Mesodermal cell (in vitro differentiated cells): ENCODE measurements around the gene WDR54.

Experiments
- H3K27ac ChIP-seq: 2 replicates; pipeline ENCODE4 v1.7.0; 2013; ENCODE audit warnings: mild to moderate bottlenecking, low read depth, low read length, moderate library complexity; ENCODE audit not compliant: severe bottlenecking
- H3K36me3 ChIP-seq: 2 replicates; pipeline ENCODE4 v1.7.1; 2013; ENCODE audit warnings: mild to moderate bottlenecking, low read length, moderate library complexity; ENCODE audit not compliant: control insufficient read depth, insufficient read depth
- H3K4me1 ChIP-seq: one replicate; pipeline ENCODE4 v1.7.1; 2013; ENCODE audit warnings: mild to moderate bottlenecking, low read length; ENCODE audit not compliant: insufficient read depth, control insufficient read depth, poor library complexity, severe bottlenecking
- H3K4me3 ChIP-seq: 2 replicates; pipeline ENCODE4 v1.7.0; 2013; ENCODE audit warnings: low read length, control low read depth, mild to moderate bottlenecking; ENCODE audit not compliant: insufficient read depth, poor library complexity, severe bottlenecking; ENCODE audit errors: extremely low read depth
- H3K9me3 ChIP-seq: 2 replicates; pipeline ENCODE4 v1.7.1; 2013; ENCODE audit warnings: mild to moderate bottlenecking, low read length, moderate library complexity; ENCODE audit not compliant: control insufficient read depth
- WGBS, 2 experiments: methylation state at CpG; one replicate each; pipeline ENCODE4 v1.1.5; 2013; ENCODE audit warnings: missing lambda C conversion rate in 2 of 2; ENCODE audit not compliant: insufficient coverage in 2 of 2; 5-methylcytosine and 5-hydroxymethylcytosine counted together

WDR54 gene

DNA sequence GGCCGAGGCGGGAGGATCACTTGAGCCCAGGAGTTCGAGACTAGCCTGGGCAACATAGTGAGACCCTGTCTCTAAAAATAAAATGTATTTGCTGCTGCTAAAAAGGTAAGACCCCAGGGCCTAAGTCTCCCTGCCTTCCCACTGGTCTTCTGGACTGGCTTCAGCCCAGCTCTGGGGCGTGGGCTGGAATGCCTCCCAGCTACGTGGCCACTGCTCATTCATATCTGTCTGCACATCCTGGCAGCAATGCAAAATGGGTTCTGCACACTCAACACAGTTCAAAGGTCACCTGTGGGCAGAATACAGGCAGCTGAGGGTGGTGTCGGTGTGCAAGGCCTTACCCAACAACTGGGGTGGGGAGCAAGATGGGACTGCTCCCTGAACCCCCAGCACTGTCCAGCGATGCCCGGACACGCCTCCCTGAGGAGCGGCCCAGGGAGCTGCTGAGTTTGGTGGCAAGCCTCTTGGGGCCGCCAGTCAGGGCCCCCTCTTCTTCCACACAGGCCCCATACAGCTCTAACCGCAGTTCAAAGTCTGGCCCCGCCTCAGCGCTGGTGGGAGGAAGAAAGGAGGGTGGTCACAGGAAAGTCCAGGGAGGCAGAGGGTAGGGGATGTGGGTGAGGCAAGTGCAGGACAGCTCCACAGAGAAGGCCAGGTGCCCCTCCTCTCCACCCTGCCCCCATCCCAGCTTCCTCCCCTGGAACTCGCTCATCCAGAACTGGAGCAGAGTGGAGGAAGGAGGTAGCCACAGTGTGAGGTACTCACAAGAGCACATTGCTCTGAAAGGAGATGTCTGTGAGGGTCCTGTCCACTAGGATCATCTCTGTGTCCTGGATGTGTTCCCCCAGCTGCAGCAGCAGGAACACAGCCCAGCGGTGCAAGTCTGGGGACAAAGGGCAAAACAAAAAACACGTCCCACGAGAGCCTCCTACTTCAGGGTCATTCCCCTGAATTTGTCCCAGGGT, 8.2 kb downstream of the WDR54 start:
- H3K36me3 ChIP-seq = peaks cover 88% of the 10 kb centered on the region
- WGBS, 2 experiments = 91 to 96% methylated on average over 11 to 13 of the region's 18 CpGs
- H3K27ac ChIP-seq = no peak overlapping the region
- no peak overlapping the region for H3K4me3 ChIP-seq
- H3K4me1 ChIP-seq = peaks cover 12% of the 10 kb centered on the region
- H3K9me3 ChIP-seq = no peaks in the 10 kb centered on the region

DNA sequence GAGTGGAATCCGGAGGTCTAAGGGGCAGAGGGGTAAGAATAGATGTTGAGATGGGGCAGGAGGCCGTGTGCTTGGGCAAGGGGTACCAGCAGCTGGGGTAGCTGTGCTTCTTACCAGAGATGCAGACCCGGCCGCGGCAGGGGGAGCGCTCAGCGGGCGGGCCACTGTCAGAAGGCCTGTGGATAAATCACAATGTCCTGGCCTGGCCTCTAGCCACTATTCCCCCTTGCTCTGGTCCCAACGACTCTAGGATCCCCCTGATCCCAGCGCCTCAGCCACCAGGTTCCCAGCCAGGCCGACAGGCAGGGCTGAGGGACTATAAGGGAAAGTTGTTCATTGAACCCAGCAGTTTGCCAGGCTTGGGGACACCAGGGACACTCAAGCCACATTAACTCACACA, 9.0 kb downstream of the WDR54 start:
- 96 to 99% methylated on average over 6 to 7 of the region's 11 CpGs for whole genome bisulfite sequencing, 2 experiments
- Histone ChIP-seq H3K36me3 (peaks cover 88% of the 10 kb centered on the region), H3K27ac (no peak overlapping the region), H3K9me3 (no peaks in the 10 kb centered on the region), H3K4me1 (peaks cover 8% of the 10 kb centered on the region), H3K4me3 (no peak overlapping the region)

DNA sequence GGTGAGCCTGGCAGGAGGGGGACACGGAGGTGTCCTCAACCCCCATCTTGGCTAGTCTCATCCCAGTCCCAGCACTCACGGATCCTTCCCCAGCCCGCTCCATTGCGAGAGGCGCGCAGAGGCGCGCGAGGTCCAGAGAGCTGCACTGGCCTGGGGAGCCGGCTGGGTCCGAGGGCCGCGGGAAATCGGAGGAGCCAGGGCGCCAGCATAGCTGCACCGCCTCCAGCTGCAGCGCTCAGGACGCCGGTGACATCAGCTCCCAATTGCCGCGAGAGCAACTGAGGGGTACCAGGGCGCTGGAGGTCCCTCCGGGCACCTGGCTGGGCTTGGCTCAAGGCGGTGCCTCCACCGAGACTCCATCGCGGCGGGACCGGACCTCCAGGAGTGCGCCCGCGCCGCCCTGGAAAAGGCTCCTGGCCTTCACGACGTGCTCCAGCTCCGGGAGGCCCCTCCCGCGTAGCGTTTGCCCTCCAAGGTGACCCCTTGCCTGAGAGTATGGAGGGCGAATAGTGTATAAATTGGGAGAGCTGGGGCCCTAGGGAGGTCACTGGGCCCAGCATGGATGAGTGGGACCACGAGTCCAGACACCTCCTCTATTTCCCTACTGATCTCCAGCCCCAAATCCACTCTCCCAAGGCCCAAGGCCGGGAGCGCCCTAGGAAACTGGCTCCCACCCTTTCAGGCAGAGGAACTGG, 14.7 kb downstream of the WDR54 start:
- peaks cover 30% of the 10 kb centered on the region for H3K4me1 ChIP-seq
- no peak overlapping the region for H3K27ac ChIP-seq
- no peak overlapping the region for H3K4me3 ChIP-seq
- H3K9me3 ChIP-seq = no peaks in the 10 kb centered on the region
- peaks cover 52% of the 10 kb centered on the region for H3K36me3 ChIP-seq
- 94 to 95% methylated on average over 26 to 39 of the region's 43 CpGs for WGBS, 2 experiments

DNA sequence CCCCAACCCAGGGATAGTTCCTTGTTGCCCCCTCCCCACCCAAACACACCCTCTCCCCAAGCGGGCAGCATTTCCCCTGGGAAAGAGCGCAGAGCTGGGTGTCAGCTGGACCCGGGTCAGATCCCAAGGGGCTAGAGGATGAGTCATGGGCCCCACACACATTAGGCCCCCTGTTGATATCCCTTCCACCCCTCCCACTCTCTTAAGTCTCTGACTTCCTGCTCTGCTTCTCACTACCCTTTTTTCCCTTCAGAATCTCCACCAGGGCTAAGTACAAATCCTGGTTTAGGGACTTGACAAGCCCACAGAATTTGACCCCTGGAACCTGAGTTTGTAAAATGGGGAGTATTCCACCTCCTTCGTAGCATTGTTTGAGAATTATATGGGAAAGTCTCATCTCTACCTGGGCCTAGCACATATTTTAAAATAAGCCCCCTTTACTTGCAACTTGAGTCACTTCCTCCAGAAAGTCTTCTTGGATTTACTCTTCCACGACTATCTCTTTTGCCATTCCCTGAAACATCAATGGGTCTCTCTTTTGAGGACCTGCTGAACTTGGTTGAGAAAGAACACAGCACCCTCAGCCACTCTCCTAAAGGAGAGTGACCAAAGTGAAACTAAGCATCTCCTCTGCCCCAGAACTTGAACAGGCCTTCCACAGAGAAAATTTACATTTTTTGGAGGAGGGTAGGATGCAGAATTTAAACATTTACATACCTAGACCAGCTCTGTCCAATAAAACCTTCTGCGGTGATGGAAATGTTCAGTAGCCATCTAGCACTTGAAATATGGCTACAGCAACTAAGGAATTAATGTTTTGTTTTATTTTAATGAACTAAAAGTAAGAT, 15.5 kb downstream of the WDR54 start:
- no peak overlapping the region for H3K4me3 ChIP-seq
- no peak overlapping the region for H3K27ac ChIP-seq
- 55 to 63% methylated on average over 4 to 5 of the region's 6 CpGs for WGBS, 2 experiments
- H3K9me3 ChIP-seq = no peaks in the 10 kb centered on the region
- peaks cover 30% of the 10 kb centered on the region for H3K4me1 ChIP-seq
- peaks cover 44% of the 10 kb centered on the region for H3K36me3 ChIP-seq

DNA sequence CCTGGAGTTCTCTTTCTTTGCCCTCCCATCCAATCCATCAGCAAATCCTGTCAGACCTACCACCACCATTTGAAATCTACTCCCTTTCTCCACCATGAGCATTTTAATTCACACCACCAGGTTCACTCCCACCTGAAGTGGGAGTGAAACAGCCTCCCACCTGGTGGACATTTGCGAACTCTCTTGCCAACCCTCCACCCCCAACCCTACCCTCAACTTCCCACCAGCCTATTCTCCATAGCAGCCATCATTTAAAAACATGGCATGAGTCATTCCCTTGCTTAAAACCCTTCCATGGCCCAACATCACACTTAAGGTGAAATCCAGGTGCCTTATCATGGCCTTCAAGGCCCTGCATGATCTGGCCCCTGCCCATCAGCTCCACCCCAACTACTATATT, 16.7 kb downstream of the WDR54 start:
- peaks cover 30% of the 10 kb centered on the region for H3K4me1 ChIP-seq
- no peak overlapping the region for H3K27ac ChIP-seq
- 90% methylated on average over 1 of the region's 1 CpG for WGBS, 2 experiments
- no peaks in the 10 kb centered on the region for H3K9me3 ChIP-seq
- peaks cover 35% of the 10 kb centered on the region for H3K36me3 ChIP-seq
- H3K4me3 ChIP-seq = no peak overlapping the region

DNA sequence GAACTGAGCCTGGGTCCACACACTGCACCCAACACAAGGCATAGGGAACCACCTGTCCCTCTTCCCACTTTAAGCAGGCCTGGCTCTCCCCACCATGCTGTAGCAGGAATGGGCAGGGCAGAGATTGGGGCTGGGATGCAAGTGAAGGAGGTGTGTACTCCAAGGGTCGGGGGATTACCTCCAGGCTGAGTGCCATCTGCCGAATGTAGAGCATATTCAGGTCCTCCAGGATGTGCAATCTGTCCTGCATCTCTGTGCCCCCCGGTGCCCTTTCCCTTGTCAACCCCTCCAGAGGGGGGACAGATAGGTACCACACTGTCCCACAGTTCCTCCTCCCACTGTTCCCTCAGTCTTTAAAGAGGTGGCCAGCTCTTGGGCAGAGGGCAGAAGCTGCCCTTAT, 17.8 kb downstream of the WDR54 start:
- peak overlapping the region; percentile 54 for H3K4me3 ChIP-seq
- H3K27ac ChIP-seq = peak overlapping the region; percentile 99
- H3K36me3 ChIP-seq = peaks cover 30% of the 10 kb centered on the region
- WGBS, 2 experiments = 56 to 72% methylated on average over 3 of the region's 3 CpGs
- H3K9me3 ChIP-seq = no peaks in the 10 kb centered on the region
- H3K4me1 ChIP-seq = peaks cover 34% of the 10 kb centered on the region

DNA sequence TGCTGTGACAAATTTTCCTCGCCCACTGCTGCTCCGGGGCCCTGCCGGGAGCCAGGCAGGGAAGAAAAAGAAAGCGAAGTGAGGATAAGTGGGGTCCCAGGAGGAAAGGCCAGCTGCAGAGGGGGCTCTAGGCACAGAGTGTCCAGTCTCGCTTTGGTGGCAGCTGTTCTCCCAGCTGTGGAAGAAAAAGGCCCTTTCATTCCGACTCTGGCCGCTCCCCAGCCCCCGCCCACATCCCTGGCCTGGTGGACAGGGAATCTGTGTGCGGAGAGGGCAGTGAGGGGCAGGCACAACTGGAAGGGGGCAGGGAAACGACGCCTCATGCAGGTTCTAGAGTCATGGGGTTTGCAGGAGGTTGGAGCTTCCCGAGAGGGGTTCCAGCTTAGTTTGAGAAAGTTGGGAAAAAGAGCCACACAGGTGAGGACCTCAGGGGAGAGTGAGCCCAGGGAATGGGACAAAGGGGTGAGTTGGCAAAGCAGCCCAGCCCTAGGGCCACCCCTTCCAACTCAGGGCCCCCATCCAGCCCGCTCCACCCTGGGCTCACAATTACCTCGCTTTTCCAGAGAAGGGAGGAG, 18.4 kb downstream of the WDR54 start:
- Histone ChIP-seq H3K9me3 (no peaks in the 10 kb centered on the region), H3K4me1 (peaks cover 38% of the 10 kb centered on the region), H3K36me3 (peaks cover 25% of the 10 kb centered on the region), H3K4me3 (peak overlapping the region; percentile 54), H3K27ac (peak overlapping the region; percentile 99)
- 18 to 26% methylated on average over 7 to 9 of the region's 14 CpGs for WGBS, 2 experiments

DNA sequence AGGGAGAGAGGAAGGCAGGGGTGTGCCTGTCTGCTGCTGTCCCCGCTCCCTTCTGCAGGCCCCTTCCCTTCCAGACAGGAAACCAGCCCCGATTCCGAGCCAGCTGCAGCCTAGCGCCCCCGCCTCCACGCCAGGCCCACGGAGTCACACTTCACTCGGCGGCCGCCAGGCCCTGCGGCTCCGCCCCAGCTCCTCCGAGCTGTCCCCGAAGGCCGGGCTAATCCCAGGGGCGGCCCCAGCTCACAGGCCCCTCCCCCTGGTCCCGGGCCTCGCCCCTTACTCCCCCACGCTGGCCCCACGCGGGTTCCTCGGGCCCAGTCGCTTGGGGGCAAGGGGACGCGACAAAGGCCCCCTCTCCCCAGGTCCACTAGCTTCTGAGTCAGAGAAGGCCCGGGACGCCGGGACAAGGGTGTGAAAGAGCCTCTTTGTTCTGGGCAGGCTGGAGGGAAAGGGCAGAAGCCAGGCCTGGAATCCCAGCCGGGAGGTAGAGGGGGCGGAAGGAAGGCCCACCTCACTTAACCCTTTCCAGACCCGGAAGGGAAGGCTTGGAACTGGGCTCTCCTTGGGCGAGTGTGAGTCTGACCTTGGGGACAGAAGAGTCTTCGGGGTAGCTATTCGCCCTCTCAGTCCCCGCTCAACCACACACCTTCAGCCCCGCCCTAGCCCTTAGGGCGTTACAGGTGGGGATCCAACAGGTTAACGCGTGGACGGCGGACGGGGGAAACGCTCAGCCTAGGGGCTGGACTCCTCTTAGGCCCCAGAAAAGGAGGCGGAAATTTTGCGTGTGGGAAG, 19.0 kb downstream of the WDR54 start:
- peaks cover 18% of the 10 kb centered on the region for H3K36me3 ChIP-seq
- peak overlapping the region; percentile 54 for H3K4me3 ChIP-seq
- no peaks in the 10 kb centered on the region for H3K9me3 ChIP-seq
- WGBS, 2 experiments = 0 to 1% methylated on average over 19 to 28 of the region's 45 CpGs
- H3K27ac ChIP-seq = peak overlapping the region; percentile 99
- peaks cover 38% of the 10 kb centered on the region for H3K4me1 ChIP-seq

DNA sequence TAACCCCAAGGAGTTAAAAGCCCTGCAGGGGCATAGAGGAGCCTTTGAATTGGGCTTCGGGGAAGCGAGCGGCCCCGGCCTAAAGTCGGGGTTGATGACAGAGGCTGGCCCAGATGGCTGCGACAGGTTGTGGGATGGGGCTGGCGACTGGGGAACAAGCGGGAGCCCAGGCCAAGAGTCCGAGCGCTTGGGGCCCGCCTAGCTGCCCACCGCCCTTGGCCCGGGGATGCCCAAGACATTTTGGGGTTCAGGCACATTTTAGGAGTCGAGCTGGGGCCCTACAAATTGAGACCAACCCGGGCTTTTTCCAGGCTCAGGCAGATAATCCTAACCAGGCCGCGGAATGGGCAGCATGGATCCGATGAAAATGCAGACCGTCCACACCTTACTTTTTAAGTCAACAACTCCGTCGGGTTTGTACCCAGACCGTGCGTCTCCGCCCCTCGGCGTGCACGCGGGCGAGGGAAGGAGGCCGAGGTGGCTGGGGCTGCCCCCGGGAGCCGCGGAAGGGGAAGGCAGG, 19.7 kb downstream of the WDR54 start:
- H3K4me3 ChIP-seq = peak overlapping the region; percentile 54
- peak overlapping the region; percentile 99 for H3K27ac ChIP-seq
- H3K36me3 ChIP-seq = peaks cover 12% of the 10 kb centered on the region
- WGBS, 2 experiments = 2 to 3% methylated on average over 28 to 32 of the region's 33 CpGs
- H3K9me3 ChIP-seq = no peaks in the 10 kb centered on the region
- H3K4me1 ChIP-seq = peaks cover 38% of the 10 kb centered on the region
